HepG2 (cell line): ENCODE data around the gene ZCCHC7.

Experiments
- CREB1 ChIP-seq, 2 experiments: fragments of 450-650 bp in 1 of 2; IDR thresholded peaks; 2 replicates each; pipeline ENCODE4 v1.6.1; 2016 to 2017; ENCODE audit warnings: control low read depth in 1 of 2, mild to moderate bottlenecking in 1 of 2, missing compliant biosample characterization in 1 of 2, missing genetic modification characterization in 1 of 2
- GTF2F1 ChIP-seq: fragments of 150-350 bp; IDR thresholded peaks from 2 replicates; pipeline ENCODE4 v1.6.1; 2014; ENCODE audit warnings: low read length
- MAFK ChIP-seq, 2 experiments: IDR thresholded peaks in 1 of 2; conservative IDR thresholded peaks in 1 of 2; 2 replicates each; pipeline ENCODE4 v1.6.1; 2011; ENCODE audit warnings: improper control_type of control experiment in 2 of 2, low read length in 2 of 2
- MED13 ChIP-seq: sonication (generic); formaldehyde crosslinking; IDR thresholded peaks from 2 replicates; pipeline ENCODE4 v1.5.0; 2020; ENCODE audit warnings: missing genetic modification reagents
- NFRKB ChIP-seq: fragments of 450-650 bp; IDR thresholded peaks from 2 replicates; pipeline ENCODE4 v1.6.1; 2017
- POLR2AphosphoS5 ChIP-seq: IDR thresholded peaks from 2 replicates; pipeline ENCODE4 v1.6.1; 2012; ENCODE audit warnings: low read depth, low read length
- SP4 ChIP-seq: sonication (generic); formaldehyde crosslinking; IDR thresholded peaks from 2 replicates; pipeline ENCODE4 v1.8.1; 2023; ENCODE audit warnings: mild to moderate bottlenecking, missing genetic modification reagents
- STAG1 ChIP-seq: sonication (generic); formaldehyde crosslinking; IDR thresholded peaks from 2 replicates; pipeline ENCODE4 v1.4.0; 2020; ENCODE audit warnings: missing genetic modification reagents
- TAF1 ChIP-seq: sonication (generic); formaldehyde crosslinking; IDR thresholded peaks from 2 replicates; pipeline ENCODE4 v1.4.0; 2020; ENCODE audit warnings: missing genetic modification reagents
- ZNF232 ChIP-seq: sonication (generic); formaldehyde crosslinking; IDR thresholded peaks from 2 replicates; pipeline ENCODE4 v1.4.0; 2020; ENCODE audit warnings: missing genetic modification reagents, borderline replicate concordance
- TF ChIP-seq, protein P1 (sequence below): IDR thresholded peaks from 2 replicates; pipeline ENCODE4 v1.6.1; 2012; ENCODE audit warnings: inconsistent platforms
- TF ChIP-seq, protein P2 (sequence below): sonication (generic); formaldehyde crosslinking; IDR thresholded peaks from 2 replicates; pipeline ENCODE4 v1.5.0; 2020; ENCODE audit warnings: mild to moderate bottlenecking, missing genetic modification reagents, moderate library complexity

DNA sequence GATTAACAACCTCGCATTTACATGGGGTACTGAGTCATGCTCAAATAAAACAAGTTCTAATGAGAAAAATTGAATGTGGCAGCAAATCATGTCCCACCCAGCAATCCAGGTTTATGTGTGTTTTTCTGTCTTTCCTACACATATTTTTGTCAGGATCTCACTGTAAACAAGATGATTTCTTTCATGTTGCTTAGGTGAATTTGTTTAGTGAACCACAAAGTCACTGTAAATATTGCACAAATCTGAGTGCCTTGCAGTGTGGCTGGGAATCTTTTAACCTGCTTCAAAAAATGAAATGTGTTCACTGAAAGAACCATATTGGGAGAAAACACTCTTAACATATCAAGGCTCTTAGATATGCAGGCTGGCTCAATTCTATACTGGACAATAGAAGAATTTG is 23.1 kb upstream of the ZCCHC7 start:
- no peak for TF ChIP-seq CREB1 (IDR thresholded peaks at IDR 0.05)
- TF ChIP-seq CREB1 (CRISPR knock-in tag; IDR thresholded peaks at IDR 0.05), result no peak
- no peak for TF ChIP-seq MAFK (conservative IDR thresholded peaks at IDR 0.05 in 1 of 2, IDR thresholded peaks at IDR 0.05 in 1 of 2; ENCODE audit: low read length in 2 of 2)
- TF ChIP-seq SP4 (CRISPR knock-in tag), result no peak
- TF ChIP-seq, protein P1, sequence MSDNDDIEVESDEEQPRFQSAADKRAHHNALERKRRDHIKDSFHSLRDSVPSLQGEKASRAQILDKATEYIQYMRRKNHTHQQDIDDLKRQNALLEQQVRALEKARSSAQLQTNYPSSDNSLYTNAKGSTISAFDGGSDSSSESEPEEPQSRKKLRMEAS, result no peak
- TF ChIP-seq, protein P2, sequence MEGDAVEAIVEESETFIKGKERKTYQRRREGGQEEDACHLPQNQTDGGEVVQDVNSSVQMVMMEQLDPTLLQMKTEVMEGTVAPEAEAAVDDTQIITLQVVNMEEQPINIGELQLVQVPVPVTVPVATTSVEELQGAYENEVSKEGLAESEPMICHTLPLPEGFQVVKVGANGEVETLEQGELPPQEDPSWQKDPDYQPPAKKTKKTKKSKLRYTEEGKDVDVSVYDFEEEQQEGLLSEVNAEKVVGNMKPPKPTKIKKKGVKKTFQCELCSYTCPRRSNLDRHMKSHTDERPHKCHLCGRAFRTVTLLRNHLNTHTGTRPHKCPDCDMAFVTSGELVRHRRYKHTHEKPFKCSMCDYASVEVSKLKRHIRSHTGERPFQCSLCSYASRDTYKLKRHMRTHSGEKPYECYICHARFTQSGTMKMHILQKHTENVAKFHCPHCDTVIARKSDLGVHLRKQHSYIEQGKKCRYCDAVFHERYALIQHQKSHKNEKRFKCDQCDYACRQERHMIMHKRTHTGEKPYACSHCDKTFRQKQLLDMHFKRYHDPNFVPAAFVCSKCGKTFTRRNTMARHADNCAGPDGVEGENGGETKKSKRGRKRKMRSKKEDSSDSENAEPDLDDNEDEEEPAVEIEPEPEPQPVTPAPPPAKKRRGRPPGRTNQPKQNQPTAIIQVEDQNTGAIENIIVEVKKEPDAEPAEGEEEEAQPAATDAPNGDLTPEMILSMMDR, result no peak
- TF ChIP-seq TAF1 (CRISPR knock-in tag), result no peak
- no peak for TF ChIP-seq STAG1
- TF ChIP-seq POLR2AphosphoS5, result no peak
- no peak for TF ChIP-seq ZNF232 (CRISPR knock-in tag)
- no peak for TF ChIP-seq GTF2F1
- no peak for TF ChIP-seq MED13 (CRISPR knock-in tag)
- no peak for TF ChIP-seq NFRKB
